SU-DHL-6 (cell line): ENCODE results near the gene CCNL1.

Experiments
- H2AFZ ChIP-seq: fragments of 200-600 bp; sonication (generic); 2 replicates; pipeline ENCODE4 v1.6.1; 2014; ENCODE audit warnings: low read depth, mild to moderate bottlenecking, moderate library complexity, mixed read lengths, antibody characterized with exemption, low read length; ENCODE audit not compliant: severe bottlenecking
- H3F3A ChIP-seq: fragments of 200-600 bp; shearing (Covaris generic); 2 replicates; pipeline ENCODE4 v1.6.0; 2016; ENCODE audit warnings: antibody characterized with exemption, mild to moderate bottlenecking; ENCODE audit not compliant: insufficient read depth
- H3K27ac ChIP-seq: fragments of 200-600 bp; sonication (generic); 2 replicates; pipeline ENCODE4 v1.5.1; 2016; ENCODE audit warnings: low read depth, mild to moderate bottlenecking, low read length, moderate library complexity, mixed read lengths
- H3K27me3 ChIP-seq: fragments of 200-600 bp; sonication (generic), shearing (Covaris generic); 2 replicates; pipeline ENCODE4 v1.6.0; 2014; ENCODE audit warnings: mild to moderate bottlenecking, low read length
- H3K36me3 ChIP-seq: fragments of 200-600 bp; sonication (generic); 2 replicates; pipeline ENCODE4 v1.6.1; 2014; ENCODE audit warnings: mild to moderate bottlenecking, low read length, mixed read lengths
- H3K4me2 ChIP-seq: fragments of 300-600, 200-600 bp; shearing (Covaris generic), sonication (generic); 2 replicates; pipeline ENCODE4 v1.6.0; 2014; ENCODE audit warnings: low read length, low read depth, mild to moderate bottlenecking; ENCODE audit not compliant: poor library complexity, severe bottlenecking
- H3K4me3 ChIP-seq: fragments of 200-600 bp; sonication (generic); 2 replicates; pipeline ENCODE4 v1.5.1; 2014; ENCODE audit warnings: antibody characterized with exemption, low read length, mild to moderate bottlenecking, mixed read lengths; ENCODE audit not compliant: insufficient read depth, poor library complexity, severe bottlenecking
- H3K79me2 ChIP-seq: fragments of 200-600 bp; sonication (generic); 2 replicates; pipeline ENCODE4 v1.6.1; 2014; ENCODE audit warnings: mild to moderate bottlenecking, low read length, moderate library complexity; ENCODE audit not compliant: insufficient read depth
- H3K9ac ChIP-seq: fragments of 200-600 bp; sonication (generic); 2 replicates; pipeline ENCODE4 v1.7.0; 2014; ENCODE audit warnings: mild to moderate bottlenecking, low read length
- H3K9me2 ChIP-seq: fragments of 200-600 bp; sonication (generic); replicated peaks from 2 replicates; pipeline ENCODE4 v1.6.1; 2014; ENCODE audit warnings: low read length; ENCODE audit not compliant: insufficient read depth
- H3K9me3 ChIP-seq: fragments of 200-600 bp; sonication (generic); 2 replicates; pipeline ENCODE4 v1.6.1; 2014; ENCODE audit warnings: low read length, mixed read lengths; ENCODE audit not compliant: insufficient read depth
- H4K20me1 ChIP-seq: fragments of 200-600 bp; sonication (generic); 2 replicates; pipeline ENCODE4 v1.6.1; 2014; ENCODE audit warnings: low read depth, mild to moderate bottlenecking, antibody characterized with exemption, low read length, moderate library complexity, mixed read lengths
- EZH2phosphoT487 ChIP-seq: fragments of 200-600 bp; sonication (generic), shearing (Covaris generic); conservative IDR thresholded peaks from 2 replicates; pipeline ENCODE4 v1.6.1; 2018; ENCODE audit warnings: mild to moderate bottlenecking, antibody characterized with exemption, low read length, moderate library complexity, mixed read lengths
- TF ChIP-seq, protein P1 (sequence below): fragments of 200-600 bp; sonication (generic); IDR thresholded peaks from one replicate; pipeline ENCODE4 v1.5.1; 2017; ENCODE audit warnings: antibody characterized with exemption, mild to moderate bottlenecking, low read length, moderate library complexity; ENCODE audit not compliant: insufficient read depth, poor library complexity, severe bottlenecking

CCNL1 gene

DNA sequence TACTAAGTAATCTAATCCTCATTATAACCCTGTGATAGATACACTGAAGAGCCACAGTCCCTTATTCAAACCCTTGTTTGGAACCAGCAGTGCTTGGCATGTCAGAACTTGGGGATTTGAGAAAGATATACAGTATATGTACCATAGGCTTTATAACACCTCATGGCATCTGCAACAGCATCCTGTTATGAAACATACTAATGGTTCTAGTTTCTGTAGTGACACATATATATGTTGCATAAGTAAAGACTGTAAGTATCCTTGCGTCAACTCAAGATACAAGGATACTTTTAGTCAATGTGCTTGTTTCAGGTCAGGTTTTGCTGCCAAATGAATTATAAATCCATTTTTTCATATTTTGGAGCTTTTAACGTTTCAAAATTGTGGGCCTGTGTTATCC, 58.5 kb downstream of the CCNL1 start:
- TF ChIP-seq, protein P1, sequence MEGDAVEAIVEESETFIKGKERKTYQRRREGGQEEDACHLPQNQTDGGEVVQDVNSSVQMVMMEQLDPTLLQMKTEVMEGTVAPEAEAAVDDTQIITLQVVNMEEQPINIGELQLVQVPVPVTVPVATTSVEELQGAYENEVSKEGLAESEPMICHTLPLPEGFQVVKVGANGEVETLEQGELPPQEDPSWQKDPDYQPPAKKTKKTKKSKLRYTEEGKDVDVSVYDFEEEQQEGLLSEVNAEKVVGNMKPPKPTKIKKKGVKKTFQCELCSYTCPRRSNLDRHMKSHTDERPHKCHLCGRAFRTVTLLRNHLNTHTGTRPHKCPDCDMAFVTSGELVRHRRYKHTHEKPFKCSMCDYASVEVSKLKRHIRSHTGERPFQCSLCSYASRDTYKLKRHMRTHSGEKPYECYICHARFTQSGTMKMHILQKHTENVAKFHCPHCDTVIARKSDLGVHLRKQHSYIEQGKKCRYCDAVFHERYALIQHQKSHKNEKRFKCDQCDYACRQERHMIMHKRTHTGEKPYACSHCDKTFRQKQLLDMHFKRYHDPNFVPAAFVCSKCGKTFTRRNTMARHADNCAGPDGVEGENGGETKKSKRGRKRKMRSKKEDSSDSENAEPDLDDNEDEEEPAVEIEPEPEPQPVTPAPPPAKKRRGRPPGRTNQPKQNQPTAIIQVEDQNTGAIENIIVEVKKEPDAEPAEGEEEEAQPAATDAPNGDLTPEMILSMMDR: no peak
- TF ChIP-seq EZH2phosphoT487: no peak
- Histone ChIP-seq H3K27me3 (no peaks in the 10 kb centered on the region), H3K36me3 (no peaks in the 10 kb centered on the region), H3K9me2 (no peaks in the 10 kb centered on the region), H3K9ac (no peak overlapping the region), H4K20me1 (no peaks in the 10 kb centered on the region), H2AFZ (no peak overlapping the region), H3K79me2 (no peaks in the 10 kb centered on the region), H3K27ac (no peak overlapping the region), H3K9me3 (no peaks in the 10 kb centered on the region), H3K4me3 (no peak overlapping the region), H3K4me2 (no peak overlapping the region), H3F3A (no peaks in the 10 kb centered on the region)

DNA sequence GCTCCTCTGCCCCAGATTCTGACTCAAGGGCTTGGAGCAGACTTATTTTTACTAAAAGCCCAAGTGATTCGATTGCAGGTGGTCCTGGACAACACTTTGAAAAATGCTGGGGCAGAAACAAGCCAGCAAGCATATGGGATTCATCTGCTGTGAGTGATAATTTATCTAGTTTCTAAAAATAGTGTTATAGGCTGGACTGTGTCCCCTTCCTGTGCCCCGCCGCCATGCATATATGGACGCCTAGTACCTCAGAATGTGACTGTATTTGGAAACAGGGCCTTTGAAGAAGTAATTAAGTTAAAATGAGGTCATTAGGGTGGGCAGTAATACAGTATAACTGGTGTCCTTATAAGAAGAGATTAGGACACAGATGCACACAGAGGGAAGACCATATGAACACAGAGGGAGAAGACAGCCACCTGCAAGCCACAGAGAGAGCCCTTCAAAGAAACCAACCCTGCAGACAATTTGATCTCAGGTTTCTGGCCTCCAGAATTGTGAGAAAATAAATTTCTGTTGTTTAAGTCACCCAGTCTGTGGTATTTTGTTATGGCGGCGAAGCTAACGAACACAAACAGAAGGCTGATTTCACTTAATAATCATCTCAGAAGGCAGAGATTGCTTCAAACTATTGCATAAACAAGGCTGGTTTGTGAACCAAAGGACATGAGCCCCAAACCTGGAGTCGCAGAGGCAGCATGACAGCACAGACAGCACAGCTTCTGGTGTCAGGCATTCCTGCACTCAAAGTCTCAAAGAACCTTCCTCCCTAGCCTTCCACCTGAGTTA, 59.1 kb downstream of the CCNL1 start:
- Histone ChIP-seq H3K79me2 (no peaks in the 10 kb centered on the region), H3K9ac (no peak overlapping the region), H4K20me1 (no peaks in the 10 kb centered on the region), H2AFZ (no peak overlapping the region), H3K9me3 (no peaks in the 10 kb centered on the region), H3K9me2 (no peaks in the 10 kb centered on the region), H3K4me3 (no peak overlapping the region), H3K27me3 (no peaks in the 10 kb centered on the region), H3K4me2 (no peak overlapping the region), H3K27ac (no peak overlapping the region), H3F3A (no peaks in the 10 kb centered on the region), H3K36me3 (no peaks in the 10 kb centered on the region)
- TF ChIP-seq, protein P1: no peak
- no peak for TF ChIP-seq EZH2phosphoT487

DNA sequence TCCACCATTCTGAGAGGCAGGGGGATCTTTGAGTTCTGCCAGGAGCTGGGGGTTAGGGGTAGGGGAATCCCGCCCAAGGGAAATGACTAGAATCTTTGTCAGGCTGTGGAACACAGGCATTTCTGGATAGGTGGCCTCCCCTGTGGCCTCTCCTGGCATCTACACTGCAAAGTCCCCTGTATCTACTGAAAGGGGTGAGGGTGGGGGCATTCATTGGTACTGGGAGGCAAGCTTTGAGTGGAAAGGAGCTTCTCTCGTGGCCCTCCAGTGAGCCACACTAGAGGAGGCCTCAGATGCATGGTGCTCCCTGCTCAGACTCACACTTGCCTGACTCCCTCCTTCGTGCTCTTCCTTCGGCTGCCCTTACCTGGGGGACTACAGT, 59.9 kb downstream of the CCNL1 start:
- no peaks in the 10 kb centered on the region for H3K9me2 ChIP-seq
- no peak overlapping the region for H3K4me2 ChIP-seq
- H3K27me3 ChIP-seq: no peaks in the 10 kb centered on the region
- TF ChIP-seq, protein P1: no peak
- no peak for TF ChIP-seq EZH2phosphoT487
- H3K4me3 ChIP-seq: no peak overlapping the region
- no peaks in the 10 kb centered on the region for H3F3A ChIP-seq
- no peaks in the 10 kb centered on the region for H3K9me3 ChIP-seq
- H3K27ac ChIP-seq: no peak overlapping the region
- no peaks in the 10 kb centered on the region for H4K20me1 ChIP-seq
- no peaks in the 10 kb centered on the region for H3K36me3 ChIP-seq
- H3K9ac ChIP-seq: no peak overlapping the region
- H2AFZ ChIP-seq: no peak overlapping the region
- H3K79me2 ChIP-seq: no peaks in the 10 kb centered on the region
